Measurements from ENCODE around the gene LEMD1. TPM values are rescaled to one million over a fixed set of nuclear protein-coding genes. Genes with fewer than 3 reads are reported as not detected.
A peak's percentile ranks its signal among the peaks of the same experiment; 100 is the strongest.

LEMD1 gene
- total RNA-seq, 1 donor from 2014 or later, result 15.0 TPM

DNA sequence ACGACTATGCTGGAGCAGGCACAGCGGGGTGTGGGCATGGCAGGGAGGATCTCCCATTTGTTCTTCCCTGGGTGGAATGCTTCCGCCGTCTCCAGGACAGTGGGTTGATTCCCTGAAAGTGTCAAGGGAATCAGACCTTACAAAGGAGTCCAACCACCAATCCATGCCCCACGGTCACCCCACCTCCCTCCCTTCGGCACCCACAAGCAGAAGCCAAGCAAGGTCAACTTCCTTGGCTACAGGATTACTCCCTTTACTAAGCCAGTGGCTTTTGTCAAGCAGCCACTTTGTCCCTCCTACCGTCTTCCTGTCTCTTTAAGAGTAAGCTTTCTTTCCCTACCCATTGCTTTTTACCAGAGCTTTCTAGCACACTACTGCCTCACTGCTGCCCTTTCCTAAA lies 84.4 kb downstream of the LEMD1 start:
- Mint-ChIP-seq H3K27ac (peak overlapping the region; percentile 29), H3K4me3 (peak overlapping the region; percentile 12), H3K9me3 (peaks cover 3% of the 10 kb centered on the region), H3K27me3 (ENCODE audit: insufficient read depth, low read depth) (peaks cover 14% of the 10 kb centered on the region), H3K36me3 (peaks cover 11% of the 10 kb centered on the region), H3K4me1 (peaks cover 19% of the 10 kb centered on the region)
- Histone ChIP-seq H3K27ac (no peak overlapping the region), H4K20me1 (ENCODE audit: low read depth) (no peaks in the 10 kb centered on the region), H3K9me3 (ENCODE audit: low read depth) (no peaks in the 10 kb centered on the region), H2AFZ (replicated peaks) (no peak overlapping the region), H3K4me2 (no peak overlapping the region), H3K4me1 (peaks cover 5% of the 10 kb centered on the region), H3K79me2 (ENCODE audit: low read depth) (no peaks in the 10 kb centered on the region), H3K9ac (no peak overlapping the region), H3K36me3 (no peaks in the 10 kb centered on the region), H3F3A (ENCODE audit: low read depth) (peaks cover 7% of the 10 kb centered on the region), H3K4me3 (no peak overlapping the region), H3K27me3 (peaks cover 8% of the 10 kb centered on the region)
- TF ChIP-seq EZH2phosphoT487 (IDR thresholded peaks at IDR 0.05) (no peak), EZH2 (IDR thresholded peaks at IDR 0.05) (no peak), CTCF (IDR thresholded peaks at IDR 0.05) (no peak)
- DNase-seq (ENCODE audit: low spot score), result no peak

GRCh38 chr1:205335692-205336091 lies 86.2 kb downstream of the LEMD1 start:
- H3K36me3 ChIP-seq, result no peaks in the 10 kb centered on the region
- no peak overlapping the region for H2AFZ ChIP-seq (replicated peaks)
- peak; percentile 91 for DNase-seq (ENCODE audit: low spot score)
- Mint-ChIP-seq H3K36me3 (peaks cover 7% of the 10 kb centered on the region), H3K4me3 (no peak overlapping the region), H3K27me3 (ENCODE audit: insufficient read depth, low read depth) (peaks cover 4% of the 10 kb centered on the region), H3K9me3 (peaks cover 3% of the 10 kb centered on the region), H3K4me1 (peaks cover 21% of the 10 kb centered on the region), H3K27ac (no peak overlapping the region)
- no peaks in the 10 kb centered on the region for H4K20me1 ChIP-seq (ENCODE audit: low read depth)
- H3K79me2 ChIP-seq (ENCODE audit: low read depth), result no peaks in the 10 kb centered on the region
- H3K27ac ChIP-seq, result no peak overlapping the region
- no peak overlapping the region for H3K4me3 ChIP-seq
- H3K4me1 ChIP-seq, result peaks cover 10% of the 10 kb centered on the region
- no peak overlapping the region for H3K9ac ChIP-seq
- no peaks in the 10 kb centered on the region for H3K27me3 ChIP-seq
- no peaks in the 10 kb centered on the region for H3K9me3 ChIP-seq (ENCODE audit: low read depth)
- TF ChIP-seq EZH2 (IDR thresholded peaks at IDR 0.05) (no peak), EZH2phosphoT487 (IDR thresholded peaks at IDR 0.05) (no peak), CTCF (IDR thresholded peaks at IDR 0.05) (peak; percentile 97)
- no peaks in the 10 kb centered on the region for H3F3A ChIP-seq (ENCODE audit: low read depth)
- H3K4me2 ChIP-seq, result no peak overlapping the region

DNA sequence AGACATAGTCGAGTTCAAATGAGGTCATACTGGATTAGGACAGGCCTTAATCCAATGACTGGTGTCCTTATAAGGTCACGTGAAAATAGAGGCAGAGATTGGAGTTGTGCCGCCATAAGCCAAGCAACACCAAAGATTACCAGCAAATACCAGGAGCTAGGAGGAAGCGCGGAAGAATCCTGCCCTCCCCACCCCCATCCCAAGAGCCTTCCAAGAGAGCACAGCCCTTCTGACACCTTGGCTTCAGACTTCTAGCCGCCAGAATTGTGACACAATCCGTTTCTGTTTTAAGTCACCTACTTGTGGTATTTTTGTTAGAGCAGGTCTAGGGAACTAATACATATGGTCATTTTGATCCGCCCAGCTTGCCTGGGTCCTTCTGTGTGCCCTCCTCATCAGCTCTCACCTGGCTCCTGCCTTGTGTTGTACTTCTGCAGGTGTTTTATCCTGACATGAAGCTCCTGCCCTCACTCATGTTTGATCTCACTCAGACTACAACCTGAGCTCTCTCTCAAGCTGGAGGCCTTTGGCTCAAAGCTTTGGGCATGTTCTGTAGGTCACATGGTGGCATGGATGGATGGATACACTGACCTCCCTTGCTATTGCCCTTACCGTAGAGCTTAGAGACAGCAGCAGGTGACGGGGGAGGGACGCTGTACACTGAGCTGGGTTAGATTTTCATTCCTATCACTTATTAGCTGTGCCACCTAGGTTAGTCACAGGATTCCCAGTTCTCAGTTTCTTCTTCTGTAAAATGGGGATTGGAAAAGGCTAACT lies 89.7 kb downstream of the LEMD1 start:
- H3K36me3 ChIP-seq, result no peaks in the 10 kb centered on the region
- no peak overlapping the region for H3K27ac ChIP-seq
- no peak overlapping the region for H3K9ac ChIP-seq
- H3K9me3 Mint-ChIP-seq, result no peaks in the 10 kb centered on the region
- H3K4me3 Mint-ChIP-seq, result no peak overlapping the region
- H3K4me3 ChIP-seq, result no peak overlapping the region
- no peaks in the 10 kb centered on the region for H3K27me3 ChIP-seq
- peaks cover 14% of the 10 kb centered on the region for H3K4me1 Mint-ChIP-seq
- TF ChIP-seq EZH2 (IDR thresholded peaks at IDR 0.05) (no peak), CTCF (IDR thresholded peaks at IDR 0.05) (no peak), EZH2phosphoT487 (IDR thresholded peaks at IDR 0.05) (no peak)
- no peaks in the 10 kb centered on the region for H3K79me2 ChIP-seq (ENCODE audit: low read depth)
- H3K9me3 ChIP-seq (ENCODE audit: low read depth), result no peaks in the 10 kb centered on the region
- DNase-seq (ENCODE audit: low spot score), result no peak
- no peak overlapping the region for H3K4me2 ChIP-seq
- H3K27ac Mint-ChIP-seq, result peak overlapping the region; percentile 15
- H2AFZ ChIP-seq (replicated peaks), result no peak overlapping the region
- peaks cover 4% of the 10 kb centered on the region for H3K27me3 Mint-ChIP-seq (ENCODE audit: insufficient read depth, low read depth)
- no peaks in the 10 kb centered on the region for H3K36me3 Mint-ChIP-seq
- H3K4me1 ChIP-seq, result peaks cover 4% of the 10 kb centered on the region
- H3F3A ChIP-seq (ENCODE audit: low read depth), result no peaks in the 10 kb centered on the region
- no peaks in the 10 kb centered on the region for H4K20me1 ChIP-seq (ENCODE audit: low read depth)

MicroRNAs encoded within 50 kb of the gene (microRNA counts, 767-probe panel; counts per million panel counts)
- microRNA hsa-miR-135b-5p, result 11,191 counts per million, percentile 98 among the panel's probes with 10 or more counts

Small RNA genes within 50 kb of the gene (microRNA-seq; reads per million reads assigned to microRNA genes)
- 737 reads per million, percentile 93 among the genes with 10 or more reads in this experiment for gene MIR135B

Small RNA genes within 50 kb of the gene (small RNA-seq; reads per million reads assigned to genes)
- gene MIR135B, result 1.9 reads per million, percentile 87 among the genes with 10 or more reads in this experiment
- 0.11 reads per million for gene SNRPGP10

Other genes starting within 250 kb of the LEMD1 start
- 12.1 and 13.0 TPM in 2 replicates for gene DSTYK, start 210.4 kb downstream of the LEMD1 start, total RNA-seq (ENCODE audit: low replicate concordance)
- gene TMCC2, start 194.1 kb downstream of the LEMD1 start, total RNA-seq (ENCODE audit: low replicate concordance), result 7.1 and 12.1 TPM in 2 replicates
- gene NUAK2, start 100.3 kb downstream of the LEMD1 start, total RNA-seq (ENCODE audit: low replicate concordance), result 29.4 and 56.2 TPM in 2 replicates
- gene KLHDC8A, start 65.1 kb downstream of the LEMD1 start, total RNA-seq (ENCODE audit: low replicate concordance), result 9.7 and 20.2 TPM in 2 replicates
- 13.9 and 25.7 TPM in 2 replicates for gene BLACAT1, start 34.0 kb upstream of the LEMD1 start, total RNA-seq (ENCODE audit: low replicate concordance)
- gene CDK18, start 82.6 kb upstream of the LEMD1 start, total RNA-seq (ENCODE audit: low replicate concordance), result 14.1 and 25.5 TPM in 2 replicates
- gene ELK4, start 210.0 kb upstream of the LEMD1 start, total RNA-seq (ENCODE audit: low replicate concordance), result 24.9 and 36.6 TPM in 2 replicates

Measured in neural progenitor cell (in vitro differentiated cells).